Measurements from ENCODE around the gene PPIA. TPM values are rescaled to one million over a fixed set of nuclear protein-coding genes. Genes with fewer than 3 reads are reported as not detected.
A peak's percentile ranks its signal among the peaks of the same experiment; 100 is the strongest.

The PPIA gene
- polyA plus RNA-seq, 3 donors, result 1,614 to 2,276 (median 2,037) TPM

DNA sequence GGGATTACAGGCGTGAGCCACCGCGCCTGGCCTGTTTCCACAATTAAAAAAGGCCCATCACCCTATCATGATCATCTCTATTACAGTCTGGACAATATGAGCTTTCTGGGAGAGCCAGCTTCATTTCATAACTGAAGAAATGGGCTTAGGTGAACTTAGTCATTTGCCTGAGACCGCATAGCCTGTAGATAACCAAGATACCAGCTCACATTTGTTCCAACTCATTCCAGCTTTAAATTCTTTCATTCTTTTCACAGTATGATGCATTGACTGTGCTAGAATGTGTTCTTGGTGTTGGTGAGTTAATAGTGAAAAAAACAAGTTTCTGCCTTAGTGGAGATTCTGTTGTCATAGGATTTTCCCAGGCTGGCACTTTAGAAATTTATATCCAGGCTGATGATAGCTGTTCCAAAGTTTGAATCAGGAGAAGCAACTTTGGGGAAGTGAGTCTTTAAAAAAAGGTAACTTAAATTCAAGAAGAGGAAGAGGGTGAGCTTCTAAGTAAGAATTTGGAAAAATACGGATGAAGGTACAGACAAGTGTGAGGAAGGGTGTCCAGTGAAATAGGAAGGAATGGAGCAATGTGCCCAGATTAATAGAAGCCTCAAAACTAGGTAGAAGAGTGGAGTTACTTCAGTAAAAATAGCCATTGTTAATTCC is 53.5 kb downstream of the PPIA start:
- H3K4me1 Mint-ChIP-seq, result peaks cover 35% of the 10 kb centered on the region
- peak in 1 of 3 donors; percentile 27 for DNase-seq
- intact Hi-C loops (cut with micrococcal nuclease), result loop anchor here (5.0 to 10.0 kb wide), 8 partner anchors 37 to 805 kb away; partner anchors contain the start of genes DBNL (in 1 of the 2), PPIA (in 1 of the 2), PURB (in 1 of the 2) and TMED4 (in 1 of the 2)
- H3K36me3 ChIP-seq (replicated peaks in 1 of 2; ENCODE audit: control insufficient read depth in 1 of 2, insufficient read depth in 2 of 2, low read length in 2 of 2), result no peaks in the 10 kb centered on the region
- no peak overlapping the region for H2AFZ ChIP-seq (ENCODE audit: insufficient read depth, low read depth, low read length, poor library complexity, severe bottlenecking)
- peaks cover 28 to 41% of the 10 kb centered on the region in 2 donors for H3K4me1 ChIP-seq (ENCODE audit: control insufficient read depth in 1 of 2, insufficient read depth in 2 of 2, low read length in 2 of 2)
- no peaks in the 10 kb centered on the region for H3K36me3 Mint-ChIP-seq
- H4K20me1 ChIP-seq (ENCODE audit: insufficient read depth, low read length), result peaks cover 23% of the 10 kb centered on the region
- H3K79me2 ChIP-seq (ENCODE audit: insufficient read depth, low read length), result peaks cover 32% of the 10 kb centered on the region
- H3K27me3 ChIP-seq (ENCODE audit: control insufficient read depth in 2 of 2, insufficient read depth in 2 of 2, low read length in 2 of 2), result no peaks in the 10 kb centered on the region
- no peak overlapping the region for H3K9ac ChIP-seq (ENCODE audit: insufficient read depth, low read length, poor library complexity, severe bottlenecking)
- TF ChIP-seq, protein P1, sequence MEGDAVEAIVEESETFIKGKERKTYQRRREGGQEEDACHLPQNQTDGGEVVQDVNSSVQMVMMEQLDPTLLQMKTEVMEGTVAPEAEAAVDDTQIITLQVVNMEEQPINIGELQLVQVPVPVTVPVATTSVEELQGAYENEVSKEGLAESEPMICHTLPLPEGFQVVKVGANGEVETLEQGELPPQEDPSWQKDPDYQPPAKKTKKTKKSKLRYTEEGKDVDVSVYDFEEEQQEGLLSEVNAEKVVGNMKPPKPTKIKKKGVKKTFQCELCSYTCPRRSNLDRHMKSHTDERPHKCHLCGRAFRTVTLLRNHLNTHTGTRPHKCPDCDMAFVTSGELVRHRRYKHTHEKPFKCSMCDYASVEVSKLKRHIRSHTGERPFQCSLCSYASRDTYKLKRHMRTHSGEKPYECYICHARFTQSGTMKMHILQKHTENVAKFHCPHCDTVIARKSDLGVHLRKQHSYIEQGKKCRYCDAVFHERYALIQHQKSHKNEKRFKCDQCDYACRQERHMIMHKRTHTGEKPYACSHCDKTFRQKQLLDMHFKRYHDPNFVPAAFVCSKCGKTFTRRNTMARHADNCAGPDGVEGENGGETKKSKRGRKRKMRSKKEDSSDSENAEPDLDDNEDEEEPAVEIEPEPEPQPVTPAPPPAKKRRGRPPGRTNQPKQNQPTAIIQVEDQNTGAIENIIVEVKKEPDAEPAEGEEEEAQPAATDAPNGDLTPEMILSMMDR (IDR thresholded peaks at IDR 0.05), result no peak
- H3K4me2 ChIP-seq (replicated peaks; ENCODE audit: extremely low read depth, low read length, poor library complexity, severe bottlenecking), result no peak overlapping the region
- peak overlapping the region in 4 of 7 donors; percentile 9 to 79 (median 64) for H3K27ac Mint-ChIP-seq
- H3K4me3 Mint-ChIP-seq, result no peak overlapping the region
- WGBS (ENCODE audit: insufficient coverage), result 0% methylated on average over 1 of the region's 5 CpGs
- no peaks in the 10 kb centered on the region for H3K9me3 Mint-ChIP-seq
- no peak overlapping the region for H3K4me3 ChIP-seq (replicated peaks in 1 of 3; ENCODE audit: low read depth in 2 of 3, low read length in 3 of 3)
- peak overlapping the region in 1 of 2 donors; percentile 32 for H3K27ac ChIP-seq (ENCODE audit: low read depth in 1 of 2, low read length in 2 of 2)
- no peaks in the 10 kb centered on the region for H3K27me3 Mint-ChIP-seq (ENCODE audit: low read depth in 3 of 3)
- H3K9me3 ChIP-seq (replicated peaks in 1 of 2; ENCODE audit: control insufficient read depth in 1 of 2, insufficient read depth in 1 of 2, low read length in 2 of 2), result no peaks in the 10 kb centered on the region

DNA sequence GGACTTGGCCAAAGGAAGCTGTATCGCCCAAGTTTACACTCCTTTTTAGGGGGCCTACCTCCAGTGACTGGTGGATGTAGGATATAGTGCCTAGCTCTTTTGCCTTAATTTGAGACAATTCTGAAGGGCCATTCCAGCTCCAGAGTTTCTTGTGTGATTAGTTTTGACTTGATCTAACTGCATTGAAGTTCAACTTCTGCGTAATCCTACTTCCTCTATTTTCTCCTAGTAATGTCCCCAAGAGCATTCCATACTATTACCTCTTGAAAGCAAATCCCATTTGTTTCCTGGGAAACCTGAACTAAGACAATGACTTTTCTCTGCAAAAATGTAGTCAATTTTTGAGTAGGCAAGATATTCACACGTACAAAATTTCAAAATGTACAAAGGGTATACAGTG is 56.1 kb downstream of the PPIA start:
- no peaks in the 10 kb centered on the region for H3K9me3 ChIP-seq (replicated peaks in 1 of 2; ENCODE audit: control insufficient read depth in 1 of 2, insufficient read depth in 1 of 2, low read length in 2 of 2)
- WGBS (ENCODE audit: insufficient coverage), result no CpG with 5 or more reads among the region's 3 CpGs
- no peaks in the 10 kb centered on the region for H3K27me3 ChIP-seq (ENCODE audit: control insufficient read depth in 2 of 2, insufficient read depth in 2 of 2, low read length in 2 of 2)
- H3K4me2 ChIP-seq (replicated peaks; ENCODE audit: extremely low read depth, low read length, poor library complexity, severe bottlenecking), result no peak overlapping the region
- no peak overlapping the region for H3K4me3 ChIP-seq (replicated peaks in 1 of 3; ENCODE audit: low read depth in 2 of 3, low read length in 3 of 3)
- intact Hi-C loops (cut with micrococcal nuclease), result loop anchor here in 1 of 2 donors (10.0 kb wide), 1 partner anchor 282 kb away; no protein-coding TSS in a partner anchor
- Mint-ChIP-seq H3K27me3 (ENCODE audit: low read depth in 3 of 3) (no peaks in the 10 kb centered on the region), H3K4me3 (no peak overlapping the region), H3K9me3 (no peaks in the 10 kb centered on the region), H3K27ac (no peak overlapping the region), H3K4me1 (peaks cover 24% of the 10 kb centered on the region), H3K36me3 (no peaks in the 10 kb centered on the region)
- H2AFZ ChIP-seq (ENCODE audit: insufficient read depth, low read depth, low read length, poor library complexity, severe bottlenecking), result no peak overlapping the region
- peaks cover 16 to 24% of the 10 kb centered on the region in 2 donors for H3K4me1 ChIP-seq (ENCODE audit: control insufficient read depth in 1 of 2, insufficient read depth in 2 of 2, low read length in 2 of 2)
- H3K79me2 ChIP-seq (ENCODE audit: insufficient read depth, low read length), result peaks cover 6% of the 10 kb centered on the region
- no peak overlapping the region for H3K27ac ChIP-seq (ENCODE audit: low read depth in 1 of 2, low read length in 2 of 2)
- H3K9ac ChIP-seq (ENCODE audit: insufficient read depth, low read length, poor library complexity, severe bottlenecking), result no peak overlapping the region
- TF ChIP-seq, protein P1 (IDR thresholded peaks at IDR 0.05), result no peak
- H4K20me1 ChIP-seq (ENCODE audit: insufficient read depth, low read length), result no peaks in the 10 kb centered on the region
- no peaks in the 10 kb centered on the region for H3K36me3 ChIP-seq (replicated peaks in 1 of 2; ENCODE audit: control insufficient read depth in 1 of 2, insufficient read depth in 2 of 2, low read length in 2 of 2)
- no peak for DNase-seq

Other genes with a start within 250 kb of the PPIA start
- 10 to 100 TPM; 32.2 to 69.3 (median 33.9) TPM for gene DDX56, start 222.8 kb upstream of the PPIA start, polyA plus RNA-seq
- 10 to 100 TPM; 45.7 to 76.7 (median 49.0) TPM for gene TMED4, start 214.4 kb upstream of the PPIA start, polyA plus RNA-seq
- gene OGDH, start 190.1 kb upstream of the PPIA start, polyA plus RNA-seq, result 10 to 100 TPM; 41.0 to 74.1 (median 49.9) TPM
- gene ZMIZ2, start 47.8 kb upstream of the PPIA start, polyA plus RNA-seq, result 10 to 100 TPM in 1 of 3 donors, 1 to 10 TPM in 2; 1.9 to 72.8 (median 3.3) TPM
- gene H2AZ2, start 51.4 kb downstream of the PPIA start, polyA plus RNA-seq, result 100 to 1,000 TPM; 128 to 186 (median 181) TPM
- 10 to 100 TPM in 1 of 3 donors, 1 to 10 TPM in 2; 3.0 to 13.0 (median 3.0) TPM for gene PURB, start 88.8 kb downstream of the PPIA start, polyA plus RNA-seq
- gene MYO1G, start 182.3 kb downstream of the PPIA start, polyA plus RNA-seq, result 100 to 1,000 TPM; 119 to 314 (median 135) TPM
- 100 to 1,000 TPM in 1 of 3 donors, 10 to 100 TPM in 2; 38.5 to 102 (median 51.4) TPM for gene CCM2, start 203.5 kb downstream of the PPIA start, polyA plus RNA-seq